ENCODE results near the gene TSN.
A peak's percentile ranks its signal among the peaks of the same experiment; 100 is the strongest.
"Not testable (repeated sequence)": the region's sequence is repeated elsewhere in the genome, so short reads cannot be mapped to it uniquely, and the experiment has no call there.

TSN gene

DNA sequence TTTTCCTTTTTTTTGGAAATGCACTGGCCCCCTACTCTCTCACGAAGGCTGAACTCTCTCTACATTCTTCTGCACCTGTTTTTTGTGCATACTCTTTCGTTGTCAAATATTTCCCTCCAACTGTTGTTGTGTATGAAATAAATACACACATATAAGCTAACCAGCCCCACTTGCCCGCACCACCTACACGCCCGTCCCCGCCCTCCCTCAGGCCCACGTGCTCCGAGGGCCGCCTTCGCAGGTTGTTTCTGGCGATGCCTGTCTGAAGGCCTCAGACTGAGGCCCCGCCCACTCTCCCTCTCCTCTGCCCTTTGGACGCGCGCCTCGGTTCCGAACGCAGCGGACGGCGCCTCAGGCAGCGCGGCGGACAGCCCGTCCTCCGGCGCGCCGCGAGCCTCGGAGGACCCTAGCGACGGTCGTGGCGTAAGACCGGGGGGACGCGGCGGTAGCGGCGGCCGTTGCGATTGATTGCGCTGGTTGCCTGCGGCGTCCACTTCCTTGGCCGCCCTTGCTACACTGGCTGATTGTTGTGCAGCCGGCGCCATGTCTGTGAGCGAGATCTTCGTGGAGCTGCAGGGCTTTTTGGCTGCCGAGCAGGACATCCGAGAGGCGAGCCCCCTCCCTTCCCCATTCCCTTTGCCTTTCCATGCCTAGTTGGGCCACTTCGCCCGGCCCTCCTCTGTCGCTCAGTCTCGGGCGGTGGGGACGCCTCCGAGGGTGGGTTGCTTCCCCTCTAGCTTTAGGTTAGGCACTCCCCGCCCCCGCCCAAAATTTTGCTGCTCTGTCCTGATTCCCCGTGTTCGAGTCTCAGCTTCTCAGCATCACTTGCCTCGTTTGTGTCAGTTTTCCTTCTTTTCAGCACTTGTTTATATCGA is at the start of gene TSN:
Gene TSN (plus strand): TSS at position 415 of the 875 bp plus-strand sequence. CDS start 129 bp downstream, at position 544.
- DNase-seq: peak; percentile 98

DNA sequence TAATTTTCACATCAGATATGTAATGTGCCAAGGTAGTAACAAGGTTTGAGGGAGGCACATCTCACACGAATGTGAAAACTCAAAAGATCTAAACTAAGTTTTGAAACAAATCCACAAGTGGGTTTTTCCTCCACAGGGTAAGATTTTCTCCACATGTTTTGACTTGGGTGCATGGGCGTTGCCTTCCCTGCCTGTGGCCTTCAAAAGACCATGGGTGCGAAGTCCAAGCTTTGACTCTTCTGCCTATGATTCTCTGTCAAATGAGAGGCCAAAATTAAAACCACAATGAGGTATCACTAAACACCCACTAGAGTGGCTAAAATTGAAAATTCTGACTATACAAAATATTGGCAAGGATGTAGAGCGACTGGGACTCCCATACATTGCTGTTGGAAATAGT is 49.5 kb upstream of the TSN start:
- DNase-seq: no peak

DNA sequence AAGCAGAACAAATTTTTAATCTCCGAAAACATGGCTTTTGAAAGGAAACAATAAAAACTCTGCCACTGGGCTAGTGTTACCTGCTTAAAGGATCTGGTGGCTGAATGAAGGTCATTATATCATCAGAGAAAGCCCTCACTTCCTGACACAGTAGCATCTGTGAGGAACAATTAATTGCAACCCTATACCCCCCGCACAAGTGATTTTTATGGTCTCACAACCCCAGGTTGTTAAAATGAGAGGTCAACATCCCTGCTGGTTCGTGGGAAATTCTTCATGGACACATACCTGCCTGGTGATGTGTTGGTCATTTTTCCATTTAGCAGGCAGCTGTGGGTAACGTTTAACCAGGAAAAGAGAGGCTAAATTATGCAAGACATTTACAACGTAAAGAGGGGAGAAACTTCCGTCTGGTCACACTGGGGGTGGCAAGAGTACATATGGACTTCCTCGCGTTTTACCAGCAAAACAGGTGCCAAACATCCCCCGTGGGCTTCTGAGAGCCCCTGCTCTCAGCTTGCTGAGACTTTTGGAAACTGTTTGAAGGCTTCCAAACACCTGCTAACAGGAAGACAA is 48.0 kb upstream of the TSN start:
- DNase-seq: no peak

DNA sequence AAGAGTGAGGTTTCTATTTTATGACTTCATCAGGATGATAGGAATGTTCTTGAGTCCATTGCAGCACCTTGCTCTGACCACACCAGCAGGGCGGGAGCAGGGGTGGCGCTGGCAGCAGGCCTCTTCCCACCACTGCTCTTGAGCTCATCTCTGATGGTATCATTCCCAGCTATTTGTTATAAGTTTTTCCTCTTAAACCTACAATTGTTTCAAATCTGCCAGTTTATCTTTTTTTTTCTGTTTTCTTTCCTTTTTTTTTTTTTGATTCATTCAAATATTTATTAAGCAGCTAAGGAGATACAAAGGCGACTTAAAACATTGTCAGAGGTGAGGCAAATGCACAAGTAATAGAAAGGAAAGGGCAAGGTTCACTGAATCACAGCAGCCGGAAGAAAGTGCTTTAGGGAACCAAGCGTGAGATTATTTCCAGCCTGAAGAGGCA is 47.5 kb upstream of the TSN start:
- DNase-seq: no peak

DNA sequence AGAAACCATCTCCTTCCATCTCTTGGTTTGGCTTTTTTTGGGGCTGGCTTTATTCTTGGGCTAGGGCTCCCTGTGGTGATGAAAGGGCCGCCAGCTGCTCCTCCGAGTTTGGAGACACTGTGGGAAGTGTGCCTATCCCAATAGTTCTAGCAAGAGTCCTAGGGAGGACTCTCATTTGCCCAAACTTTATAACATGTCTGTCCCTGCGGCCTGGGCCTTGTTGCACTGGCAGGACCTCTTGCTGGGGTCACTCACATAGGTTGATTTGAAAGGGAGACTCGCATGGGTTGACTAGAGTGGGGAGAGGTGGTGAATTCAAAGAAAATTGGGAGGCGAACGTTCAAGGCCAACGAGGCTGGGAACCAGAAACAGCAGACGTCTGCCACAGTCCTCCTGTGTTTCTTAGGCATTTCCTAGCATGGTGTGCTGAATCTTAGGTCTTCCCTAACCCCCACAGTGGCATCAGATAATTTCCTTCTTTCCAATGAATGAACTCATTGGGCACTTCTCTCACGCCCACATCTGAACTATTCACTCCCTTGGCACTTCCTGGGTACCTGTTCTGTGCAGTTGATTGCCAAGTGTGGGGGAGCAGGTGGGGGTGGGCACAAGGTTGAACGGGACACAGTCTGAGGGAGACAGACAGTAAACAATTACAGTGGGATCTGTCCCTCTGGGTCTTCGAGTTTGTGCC is 45.5 kb upstream of the TSN start:
- no peak for DNase-seq

DNA sequence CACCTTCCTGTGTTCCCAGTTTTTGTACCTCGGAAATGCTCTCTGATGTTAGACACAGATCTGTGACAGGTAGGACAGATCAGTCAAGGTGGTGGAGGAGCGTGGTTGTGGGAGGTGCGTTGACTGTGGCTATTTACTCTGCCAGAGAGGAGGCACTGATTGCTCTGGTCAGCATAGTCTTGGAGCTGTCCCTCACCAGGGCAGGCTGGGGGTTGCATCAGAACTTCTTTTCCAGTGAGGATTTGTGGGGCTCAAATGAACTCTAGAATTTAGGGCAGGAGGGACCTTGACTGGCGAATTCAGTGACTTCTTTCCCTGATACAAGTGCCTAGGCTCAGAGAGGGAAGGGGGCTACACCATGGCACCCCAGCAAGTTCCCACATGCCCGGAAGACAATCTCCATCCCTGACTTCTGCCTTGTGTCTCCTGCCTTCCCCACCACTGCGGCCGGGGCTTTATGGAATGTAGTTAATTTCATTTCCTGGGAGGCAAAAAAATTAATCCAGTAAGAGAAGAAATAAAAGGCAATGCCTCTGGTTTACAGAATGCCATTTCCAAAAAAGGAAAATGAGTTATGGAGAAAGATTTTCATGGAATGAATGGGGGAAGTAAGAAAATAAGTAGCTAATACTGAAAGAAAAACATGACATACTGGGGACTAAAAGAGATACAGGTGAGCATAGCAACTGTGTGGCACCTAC is 44.8 kb upstream of the TSN start:
- DNase-seq: no peak

DNA sequence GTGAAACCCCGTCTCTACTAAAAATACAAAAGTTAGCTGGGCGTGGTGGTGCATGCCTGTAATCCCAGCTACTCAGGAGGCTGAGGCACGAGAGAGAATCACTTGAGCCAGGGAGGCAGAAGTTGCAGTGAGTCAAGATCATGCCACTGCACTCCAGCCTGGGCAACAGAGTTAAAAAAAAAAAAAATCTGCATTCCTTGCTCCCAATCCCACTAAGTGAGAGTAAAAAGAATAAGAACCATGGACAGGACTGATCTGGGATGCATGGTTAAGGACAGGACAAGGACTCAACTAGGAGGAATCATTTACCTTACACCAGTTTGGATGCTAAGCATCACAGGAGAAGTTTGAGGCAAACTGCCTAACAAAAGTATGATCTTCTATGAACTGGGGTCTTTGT is 44.0 kb upstream of the TSN start:
- DNase-seq: not testable (repeated sequence)

DNA sequence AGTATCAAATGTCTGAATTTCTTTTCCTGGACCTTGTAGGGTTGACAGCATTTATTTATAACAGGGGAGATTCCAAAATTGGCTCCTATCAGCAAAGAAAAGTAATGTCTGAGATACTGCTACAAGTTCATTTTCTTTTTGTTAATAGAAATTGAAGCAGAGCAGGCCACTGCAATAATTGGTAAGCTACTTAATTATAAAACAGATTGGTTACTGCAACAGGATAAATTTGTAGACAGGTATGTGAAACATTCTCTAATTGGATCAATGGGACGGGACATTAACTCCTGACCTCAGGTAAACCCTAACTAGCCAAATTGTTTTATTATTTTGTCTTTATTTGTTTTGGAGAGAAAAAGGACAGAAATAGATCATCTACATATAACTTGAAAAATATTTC is 39.3 kb upstream of the TSN start:
- no peak for DNase-seq

DNA sequence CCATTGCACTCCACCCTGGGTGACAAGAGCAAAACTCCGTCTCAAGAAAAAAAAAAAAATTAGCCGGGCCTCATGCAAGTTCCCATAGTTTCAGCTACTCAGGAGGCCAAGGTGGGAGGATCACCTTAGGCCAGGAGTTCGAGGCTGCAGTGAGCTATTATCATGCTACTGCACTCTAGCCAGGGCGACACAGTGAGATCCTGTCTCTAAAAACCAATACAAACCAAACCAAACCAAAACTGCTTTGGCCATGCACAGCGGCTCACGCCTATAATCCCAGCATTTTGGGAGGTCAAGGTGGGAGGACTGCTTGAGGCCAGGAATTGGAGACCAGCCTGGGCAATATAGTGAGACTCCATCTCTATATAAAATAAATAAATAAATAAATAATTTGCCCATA is 37.9 kb upstream of the TSN start:
- DNase-seq: no peak

DNA sequence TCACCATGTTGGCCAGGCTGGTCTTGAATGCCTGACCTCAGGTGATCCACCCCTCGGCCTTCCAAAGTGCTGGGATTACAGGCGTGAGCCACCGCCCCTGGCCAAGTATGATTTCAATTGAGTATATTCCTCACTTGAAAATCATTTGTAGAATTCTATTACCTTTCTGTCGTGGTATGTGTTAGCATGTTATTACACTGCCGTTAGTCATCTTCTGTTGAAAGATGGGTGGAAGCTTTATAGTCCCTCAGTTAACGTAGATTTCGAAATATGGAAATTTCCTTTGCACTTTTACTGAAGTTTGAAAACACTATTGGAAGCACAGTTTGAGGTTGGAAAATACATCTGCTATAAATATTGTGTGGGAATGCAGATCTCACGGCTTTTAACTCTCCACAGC is 33.5 kb upstream of the TSN start:
- DNase-seq: no peak

DNA sequence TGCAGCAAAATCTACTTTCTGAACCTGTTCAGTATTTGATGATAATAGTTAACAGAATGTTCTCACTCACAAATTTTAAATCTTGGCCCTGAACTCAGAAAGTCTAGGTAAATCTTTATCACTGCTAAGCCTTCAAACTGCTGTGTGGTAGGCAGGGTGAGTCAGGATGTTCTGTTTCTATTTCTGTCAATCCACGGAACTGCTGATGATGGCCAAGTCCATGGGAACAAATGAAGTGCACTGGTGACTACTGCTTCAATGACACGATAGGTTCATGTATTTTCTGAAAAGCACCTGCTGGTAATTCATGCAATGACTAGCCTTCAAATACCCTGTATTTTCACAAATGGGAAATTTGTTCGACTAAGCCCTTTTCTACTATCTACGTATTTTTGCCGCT is 33.0 kb upstream of the TSN start:
- DNase-seq: no peak

DNA sequence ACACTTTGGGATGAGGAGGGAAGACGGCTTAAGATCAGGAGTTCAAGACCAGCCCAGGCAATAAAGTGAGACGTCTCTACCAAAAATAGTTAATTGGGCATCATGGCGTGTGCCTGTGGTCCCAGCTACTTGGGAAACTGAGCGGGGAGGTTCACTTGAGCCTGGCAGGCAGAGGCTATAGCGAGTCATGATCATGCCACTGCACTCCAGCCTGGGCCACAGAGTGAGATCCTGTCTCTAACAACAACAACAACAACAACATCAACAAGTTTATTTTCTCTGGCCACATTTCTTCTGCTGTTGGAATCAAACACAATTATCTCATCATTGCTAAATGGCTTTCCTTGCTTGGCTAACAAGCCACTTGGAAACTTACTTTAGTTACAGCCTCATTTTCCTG is 32.1 kb upstream of the TSN start:
- no peak for DNase-seq

DNA sequence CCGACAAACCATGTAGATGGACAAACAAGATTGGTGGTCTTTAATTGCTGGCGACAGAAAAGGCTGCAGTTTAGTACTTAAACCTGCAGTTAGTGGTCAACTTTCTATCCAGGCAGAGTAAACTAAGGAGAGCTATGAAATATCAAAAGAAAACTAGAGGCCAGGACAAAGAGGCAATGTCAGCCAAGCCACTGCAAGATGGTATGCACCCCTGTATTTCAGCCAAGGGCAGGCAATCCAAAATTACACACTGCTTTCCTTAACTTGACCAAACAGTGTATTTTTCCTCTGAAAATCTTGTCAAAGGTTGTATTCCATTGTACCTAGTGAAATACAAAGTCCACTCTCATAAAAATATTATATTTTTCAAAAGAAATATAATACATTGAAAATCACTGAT is 28.1 kb upstream of the TSN start:
- no peak for DNase-seq

DNA sequence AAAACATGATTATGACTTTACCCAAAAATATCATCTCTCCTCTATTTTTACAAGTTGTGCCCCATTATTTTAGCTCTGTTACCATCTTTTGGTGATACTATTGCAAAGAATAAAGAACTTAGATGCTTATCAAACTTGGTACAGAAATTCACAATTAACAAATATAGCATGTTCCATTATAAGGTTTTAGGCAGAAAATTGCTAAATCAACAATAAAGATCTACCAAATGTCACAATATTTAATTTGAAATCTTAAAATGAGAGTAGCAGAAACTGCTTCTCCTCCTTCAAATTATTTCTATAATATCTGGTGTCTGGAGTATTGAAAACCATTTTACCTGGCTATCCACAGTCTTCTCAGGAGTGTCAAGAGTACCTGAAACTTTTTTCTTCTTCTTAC is 27.5 kb upstream of the TSN start:
- no peak for DNase-seq

DNA sequence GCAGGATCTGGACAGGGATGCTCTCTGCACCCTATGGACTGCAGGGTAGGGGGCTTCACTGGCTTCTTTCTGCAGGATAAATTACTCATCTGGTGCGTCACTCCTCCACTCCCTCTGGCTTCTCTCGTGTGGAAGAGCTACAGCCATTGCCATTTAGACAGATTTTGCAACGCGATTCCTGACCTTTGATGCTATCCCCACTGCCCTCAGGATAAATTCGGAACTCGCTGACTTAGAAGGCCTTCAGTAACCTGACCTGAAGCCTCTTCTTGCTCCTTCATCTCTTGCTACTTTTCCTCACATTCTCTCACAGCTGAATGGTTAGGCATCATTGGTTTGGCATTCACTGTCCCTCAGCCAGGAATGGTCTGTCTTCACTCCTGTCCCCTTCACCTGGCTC is 24.1 kb upstream of the TSN start:
- no peak for DNase-seq

DNA sequence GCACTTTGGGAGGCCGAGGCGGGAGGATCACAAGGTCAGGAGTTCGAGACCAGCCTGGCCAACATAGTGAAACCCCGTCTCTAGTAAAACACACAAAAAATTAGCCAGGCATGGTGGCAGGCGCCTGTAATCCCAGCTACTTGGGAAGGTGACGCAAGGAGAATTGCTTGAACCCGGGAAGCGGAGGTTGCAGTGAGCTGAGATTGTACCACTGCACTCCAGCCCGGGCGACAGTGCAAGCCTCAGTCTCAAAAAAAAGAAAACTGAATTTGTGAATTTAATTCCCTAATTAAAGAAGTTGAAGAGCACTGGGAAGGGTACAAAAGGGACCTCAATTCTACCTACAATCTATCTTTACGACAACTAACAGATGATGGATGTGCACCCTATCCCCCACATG is 20.9 kb upstream of the TSN start:
- not testable (repeated sequence) for DNase-seq

DNA sequence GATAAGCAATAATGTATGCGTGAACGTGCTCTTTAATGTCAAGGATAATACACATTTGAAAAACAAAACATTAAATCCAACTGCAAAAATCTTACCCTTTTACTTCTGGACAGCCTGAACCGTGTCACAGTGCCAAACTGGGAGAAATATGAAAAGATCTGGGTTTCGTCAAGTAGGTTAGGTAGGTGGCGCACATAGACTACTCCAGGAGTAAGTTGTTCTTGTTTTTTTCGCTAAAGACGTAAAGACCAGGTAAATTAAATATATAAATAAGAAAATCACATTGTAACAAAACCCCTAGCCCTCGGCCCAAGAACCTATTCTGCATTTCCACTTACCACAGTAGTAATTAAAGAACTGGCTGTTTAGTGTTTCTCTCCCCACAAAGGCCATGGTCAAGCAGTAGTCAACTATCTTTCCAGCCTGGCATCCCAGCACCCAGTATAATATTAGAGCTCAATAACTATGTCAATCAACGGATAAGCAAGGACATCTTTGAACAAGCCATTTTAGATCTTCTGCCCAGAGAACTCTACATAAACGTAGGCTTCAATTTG is 19.9 kb upstream of the TSN start:
- DNase-seq: no peak

DNA sequence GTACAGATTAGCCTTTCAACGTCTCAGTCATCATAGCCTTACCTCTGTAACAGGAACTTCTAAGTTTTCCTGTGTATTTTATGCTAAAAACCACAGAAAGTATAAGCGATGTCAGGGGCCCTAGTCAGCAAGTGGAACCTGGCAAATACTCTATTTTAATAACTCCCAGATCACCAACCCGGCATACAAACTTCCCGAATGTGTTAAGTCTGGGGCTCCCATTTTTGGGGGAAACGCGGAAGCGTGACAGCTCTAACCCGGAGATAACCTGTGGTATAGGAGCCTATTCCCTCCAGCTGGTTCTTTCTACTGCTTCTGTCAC is 19.4 kb upstream of the TSN start:
- DNase-seq: no peak

DNA sequence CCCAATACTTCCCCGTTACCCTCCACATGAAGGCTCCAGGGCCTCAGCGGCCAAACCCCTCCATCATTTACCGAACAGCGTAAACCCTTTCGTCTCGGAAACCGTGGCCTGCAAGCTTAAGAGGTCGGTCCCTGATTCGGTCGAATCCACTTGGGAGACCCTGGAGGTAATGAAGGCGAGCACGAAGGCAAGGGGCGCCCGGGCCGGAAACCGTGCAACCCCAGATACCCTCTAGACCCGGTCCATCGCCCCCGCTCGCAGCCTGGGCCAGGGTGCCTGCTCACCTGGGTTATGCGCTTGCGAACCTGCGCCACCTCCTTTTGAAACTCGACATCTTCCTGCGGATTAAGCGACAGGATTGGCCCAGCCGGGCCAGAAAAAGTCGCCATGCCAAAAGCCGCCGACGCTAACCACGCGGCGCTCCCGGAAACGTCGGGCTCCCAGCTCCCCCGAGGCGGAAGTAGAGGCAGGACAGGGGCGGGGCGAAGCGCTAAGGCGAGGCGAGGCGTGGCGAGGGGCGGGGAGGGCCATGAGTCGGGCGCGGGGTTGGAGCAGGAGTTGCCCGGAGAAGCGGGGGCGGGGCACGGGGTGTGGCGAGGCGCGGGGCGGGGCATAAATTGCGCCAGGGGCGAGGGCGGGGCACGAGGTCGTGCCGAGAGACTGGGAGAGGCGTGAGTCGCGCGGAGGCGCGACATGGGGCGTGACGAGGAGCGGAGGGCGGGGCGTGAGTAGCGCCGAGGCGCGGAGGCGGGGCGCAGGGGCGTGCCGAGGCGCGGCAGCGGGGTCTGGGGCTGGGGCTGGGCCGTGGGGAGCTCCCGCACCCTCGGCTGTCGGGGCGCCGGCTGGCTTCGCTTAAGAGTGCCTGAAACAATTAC is 18.8 kb upstream of the TSN start, which contains the start of gene NIFK:
Gene NIFK (minus strand): TSS at position 414 of the 875 bp plus-strand sequence. CDS start 25 bp downstream, at position 389.
- DNase-seq: peak; percentile 98

DNA sequence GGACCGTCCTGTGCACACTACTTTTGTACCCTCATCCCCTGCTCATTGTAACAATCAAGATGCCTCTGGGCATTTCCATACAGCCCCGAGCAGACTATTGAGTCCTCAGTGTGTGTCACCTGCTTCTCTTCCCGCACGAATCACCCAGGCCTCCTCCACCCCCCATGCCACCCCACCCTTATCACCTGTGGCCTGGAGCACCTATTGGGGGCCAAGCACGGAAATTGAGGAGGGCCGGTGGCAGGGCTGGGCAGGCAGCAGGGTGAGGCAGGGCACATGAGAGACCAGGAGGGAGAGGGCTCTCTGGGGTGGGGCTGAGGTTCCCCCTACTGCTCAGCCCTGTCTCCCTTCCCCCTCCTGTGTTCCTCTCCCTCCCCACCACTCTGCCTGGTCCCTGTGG is 14.5 kb upstream of the TSN start:
- no peak for DNase-seq

DNA sequence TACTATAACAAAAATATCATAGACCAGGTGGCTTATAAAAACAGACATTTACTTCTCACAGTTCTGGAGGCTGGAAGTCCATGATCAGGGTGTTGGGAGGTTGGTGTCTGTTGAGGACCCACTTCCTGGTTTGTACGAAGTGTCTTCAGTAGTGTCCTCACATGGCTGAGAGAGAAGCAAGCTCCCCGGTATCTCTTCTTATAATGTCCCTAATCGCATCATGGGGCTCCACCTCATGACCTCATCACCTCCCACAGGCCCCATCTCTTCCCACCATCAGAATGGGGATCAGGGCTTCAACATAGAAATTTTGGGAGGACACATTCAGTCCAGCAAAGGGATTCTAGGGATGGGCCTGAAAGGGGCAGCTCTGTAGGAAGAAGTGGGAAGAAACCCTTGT is 14.0 kb upstream of the TSN start:
- no peak for DNase-seq

DNA sequence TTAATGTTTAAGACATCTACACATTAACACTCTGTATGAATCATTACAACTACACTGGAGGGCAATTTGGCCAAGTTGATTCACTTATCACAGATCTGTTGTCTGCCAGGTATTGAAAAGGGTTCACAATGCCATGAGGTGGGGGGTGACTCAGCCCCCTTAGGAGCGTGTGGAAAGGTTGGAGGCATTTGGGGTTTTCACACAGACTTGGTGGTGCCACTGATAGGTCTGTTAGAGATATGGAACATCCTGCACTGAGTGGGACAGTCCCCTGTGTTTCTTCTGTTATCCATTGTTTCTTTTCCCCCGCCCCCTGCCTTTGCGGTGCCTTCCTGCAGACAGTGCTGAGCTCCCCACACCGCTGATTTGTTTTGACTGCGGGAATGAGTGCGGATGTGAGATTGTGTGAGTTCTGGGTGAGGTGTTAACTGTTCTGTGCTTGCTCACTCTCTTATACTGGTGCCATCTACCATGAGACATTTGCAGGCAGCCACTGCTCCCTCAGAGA is 9.3 kb upstream of the TSN start:
- DNase-seq: no peak
